Tibial nerve (tissue), 3 donors: ENCODE data around the gene PDE1C.

Source experiments
- CTCF ChIP-seq, 5 experiments: fragments of 200-600 bp in 3 of 5; fragments of 450-650 bp in 2 of 5; sonication (generic) in 3 of 5; IDR thresholded peaks; one replicate each; pipeline ENCODE4 v1.5.1; 2016 to 2019; ENCODE audit warnings: antibody characterized with exemption in 5 of 5, mild to moderate bottlenecking in 3 of 5, moderate library complexity in 2 of 5
- POLR2A ChIP-seq, 2 donors: fragments of 450-650 bp; IDR thresholded peaks; one replicate each; pipeline ENCODE4 v1.6.1; 2017; ENCODE audit warnings: antibody characterized with exemption in 2 of 2, mild to moderate bottlenecking in 2 of 2, moderate library complexity in 2 of 2

- TF ChIP-seq POLR2A (IDR thresholded peaks at IDR 0.05), result no peak
- no peak for TF ChIP-seq CTCF (IDR thresholded peaks at IDR 0.05)
Measured at GRCh38 chr7:31710171-31710570, 360.0 kb downstream of the PDE1C start.
